GM21447 (cell line): Measurements from ENCODE around the gene OR5K1.

Experiments
- ATAC-seq: cut with Tn5 transposase; IDR thresholded peaks from one replicate; pipeline ENCODE4 v1.9.1; 2021; ENCODE audit not compliant: unreplicated experiment

The OR5K1 gene

GRCh38 chr3:98513736-98514135, 50.7 kb downstream of the OR5K1 start:
- no peak for ATAC-seq

GRCh38 chr3:98514948-98515347, 51.9 kb downstream of the OR5K1 start:
- ATAC-seq = no peak

GRCh38 chr3:98518816-98519215, 55.8 kb downstream of the OR5K1 start:
- ATAC-seq = no peak

GRCh38 chr3:98519351-98519750, 56.4 kb downstream of the OR5K1 start:
- no peak for ATAC-seq

- ATAC-seq = peak; percentile 38
Measured at GRCh38 chr3:98521897-98522543, 59.0 kb downstream of the OR5K1 start.
